HFF-Myc (cell line): Measurements from ENCODE around the gene GPRC6A.

ENCODE experiments used
- DNase-seq: peaks from one replicate; pipeline ENCODE4 v3.0.0-alpha.2; 2011; ENCODE audit warnings: low read depth; ENCODE audit errors: extremely low read depth
- H3K4me3 ChIP-seq: replicated peaks from 2 replicates; pipeline ENCODE4 v1.5.1; 2011; ENCODE audit warnings: low read depth, mild to moderate bottlenecking, control low read depth, low read length
- CTCF ChIP-seq: IDR thresholded peaks from 2 replicates; pipeline ENCODE4 v1.5.1; 2012; ENCODE audit warnings: mild to moderate bottlenecking, low read depth, low read length, control low read depth; ENCODE audit errors: missing control alignments

The GPRC6A gene

GRCh38 chr6:116745176-116745575 lies 83.7 kb downstream of the GPRC6A start:
- no peak for TF ChIP-seq CTCF
- H3K4me3 ChIP-seq: no peak overlapping the region
- no peak for DNase-seq
